Breast epithelium (tissue), 4 donors: ENCODE results near the gene TPRKB. TPM values are rescaled to one million over a fixed set of nuclear protein-coding genes. Genes with fewer than 3 reads are reported as not detected.
"Not testable (repeated sequence)": the region's sequence is repeated elsewhere in the genome, so short reads cannot be mapped to it uniquely, and the experiment has no call there.

Source experiments
- DNase-seq, 2 donors: peaks; one replicate each; pipeline ENCODE4 v3.0.0-alpha.2; 2019; ENCODE audit warnings: low spot score in 2 of 2
- H3K27ac ChIP-seq, 2 donors: fragments of 200-600 bp; sonication (generic) in 1 of 2; one replicate each; pipeline ENCODE4 v1.5.1; 2016 to 2019; ENCODE audit warnings: mild to moderate bottlenecking in 1 of 2
- H3K27me3 ChIP-seq, 2 donors: fragments of 200-600 bp; sonication (generic) in 1 of 2; one replicate each; pipeline versions ENCODE4 v1.5.1 to v1.6.0; 2017 to 2019; ENCODE audit warnings: control low read depth in 1 of 2, mild to moderate bottlenecking in 1 of 2
- H3K36me3 ChIP-seq: fragments of 200-600 bp; one replicate; pipeline ENCODE4 v1.5.1; 2019
- H3K4me1 ChIP-seq, 2 donors: fragments of 200-600 bp; sonication (generic); one replicate each; pipeline ENCODE4 v1.5.1; 2016 to 2019; ENCODE audit warnings: control low read depth in 1 of 2
- H3K4me3 ChIP-seq, 3 donors: fragments of 200-600 bp; sonication (generic); 1 replicate in 2 of 3; 2 replicates in 1 of 3; pipeline ENCODE4 v1.5.1; 2016 to 2019; ENCODE audit warnings: mild to moderate bottlenecking in 3 of 3, moderate library complexity in 2 of 3
- H3K9me3 ChIP-seq, 2 donors: fragments of 200-600 bp; sonication (generic) in 1 of 2; one replicate each; pipeline ENCODE4 v1.5.1; 2016 to 2019; ENCODE audit warnings: control low read depth in 1 of 2
- POLR2A ChIP-seq: fragments of 450-650 bp; IDR thresholded peaks from one replicate; pipeline ENCODE4 v1.6.1; 2016; ENCODE audit warnings: antibody characterized with exemption, mild to moderate bottlenecking, moderate library complexity
- POLR2AphosphoS5 ChIP-seq, 3 donors: sonication (generic); formaldehyde crosslinking; IDR thresholded peaks; one replicate each; pipeline ENCODE4 v1.6.1; 2017; ENCODE audit warnings: antibody characterized with exemption in 3 of 3
- intact Hi-C: fragments of 100-400 bp; cut with DNase I; formaldehyde crosslinking; loops from one replicate; pipeline ENCODE4 v1.15.1; 2023; ENCODE audit warnings: low total_unique reads
- total RNA-seq, 3 donors: library from RNA; depleted of rRNA; stranded (reverse); fragments of >200 nt; gene quantifications; one replicate each; pipeline ENCODE4 v1.1.0, GENCODE V29; 2016
- TF ChIP-seq, protein P1 (sequence below), 3 donors: fragments of 450-650 bp; IDR thresholded peaks; one replicate each; pipeline ENCODE4 v1.5.1; 2016 to 2017; ENCODE audit warnings: antibody characterized with exemption in 3 of 3, mild to moderate bottlenecking in 3 of 3, moderate library complexity in 3 of 3

TPRKB gene
- total RNA-seq, 3 donors from 2014 or later = 25.2 to 41.4 (median 32.8) TPM

DNA sequence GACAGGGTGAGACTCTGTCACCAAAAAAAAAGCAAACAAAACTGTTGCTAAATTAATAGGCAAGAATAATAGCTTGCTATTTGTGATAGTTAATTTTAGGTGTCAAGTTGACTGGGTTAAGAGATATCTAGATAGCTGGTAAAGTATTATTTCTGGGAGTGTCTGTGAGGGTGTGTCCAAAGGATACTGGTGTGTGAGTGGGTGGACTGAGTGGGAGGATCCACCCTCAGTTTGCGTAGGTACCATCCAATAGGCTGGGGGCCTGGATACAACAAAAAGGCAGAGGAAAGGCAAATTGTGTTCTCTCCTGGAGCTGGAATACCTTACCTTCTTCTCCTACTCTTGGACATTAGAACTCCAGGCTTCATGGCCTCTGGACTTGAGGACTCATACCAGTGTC lies 27.8 kb upstream of the TPRKB start:
- H3K4me3 ChIP-seq = no peak overlapping the region
- no peaks in the 10 kb centered on the region for H3K36me3 ChIP-seq
- TF ChIP-seq POLR2A (no peak), POLR2AphosphoS5 (IDR thresholded peaks at IDR 0.05) (no peak)
- TF ChIP-seq, protein P1, sequence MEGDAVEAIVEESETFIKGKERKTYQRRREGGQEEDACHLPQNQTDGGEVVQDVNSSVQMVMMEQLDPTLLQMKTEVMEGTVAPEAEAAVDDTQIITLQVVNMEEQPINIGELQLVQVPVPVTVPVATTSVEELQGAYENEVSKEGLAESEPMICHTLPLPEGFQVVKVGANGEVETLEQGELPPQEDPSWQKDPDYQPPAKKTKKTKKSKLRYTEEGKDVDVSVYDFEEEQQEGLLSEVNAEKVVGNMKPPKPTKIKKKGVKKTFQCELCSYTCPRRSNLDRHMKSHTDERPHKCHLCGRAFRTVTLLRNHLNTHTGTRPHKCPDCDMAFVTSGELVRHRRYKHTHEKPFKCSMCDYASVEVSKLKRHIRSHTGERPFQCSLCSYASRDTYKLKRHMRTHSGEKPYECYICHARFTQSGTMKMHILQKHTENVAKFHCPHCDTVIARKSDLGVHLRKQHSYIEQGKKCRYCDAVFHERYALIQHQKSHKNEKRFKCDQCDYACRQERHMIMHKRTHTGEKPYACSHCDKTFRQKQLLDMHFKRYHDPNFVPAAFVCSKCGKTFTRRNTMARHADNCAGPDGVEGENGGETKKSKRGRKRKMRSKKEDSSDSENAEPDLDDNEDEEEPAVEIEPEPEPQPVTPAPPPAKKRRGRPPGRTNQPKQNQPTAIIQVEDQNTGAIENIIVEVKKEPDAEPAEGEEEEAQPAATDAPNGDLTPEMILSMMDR (IDR thresholded peaks at IDR 0.05) = no peak
- no peak overlapping the region for H3K27ac ChIP-seq
- no peaks in the 10 kb centered on the region for H3K4me1 ChIP-seq
- intact Hi-C loops = no loop called here
- DNase-seq = no peak
- no peaks in the 10 kb centered on the region for H3K9me3 ChIP-seq
- no peaks in the 10 kb centered on the region for H3K27me3 ChIP-seq

DNA sequence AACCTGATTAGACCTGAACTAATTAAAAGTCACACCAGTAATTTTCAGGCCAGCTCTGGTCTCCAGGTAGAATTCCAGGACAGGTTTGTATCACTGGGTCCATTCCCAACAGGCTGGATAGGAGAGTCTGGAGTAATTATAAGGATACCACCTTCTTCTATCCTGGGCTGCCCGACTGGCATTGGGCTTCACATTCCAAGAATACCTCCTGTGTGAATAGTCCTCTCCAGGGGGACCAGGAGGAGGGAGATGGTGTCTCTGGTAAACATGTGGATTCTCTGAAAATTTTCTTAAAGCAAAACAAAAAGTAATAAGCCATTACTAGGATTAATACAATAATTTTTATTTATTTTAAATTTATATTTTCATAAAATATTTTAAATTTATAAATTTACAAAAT lies 25.4 kb upstream of the TPRKB start:
- Histone ChIP-seq H3K27me3 (no peaks in the 10 kb centered on the region), H3K4me3 (no peak overlapping the region), H3K4me1 (no peaks in the 10 kb centered on the region), H3K36me3 (no peaks in the 10 kb centered on the region), H3K9me3 (no peaks in the 10 kb centered on the region), H3K27ac (no peak overlapping the region)
- no peak for TF ChIP-seq POLR2AphosphoS5 (IDR thresholded peaks at IDR 0.05)
- TF ChIP-seq POLR2A = no peak
- TF ChIP-seq, protein P1 (IDR thresholded peaks at IDR 0.05) = no peak
- intact Hi-C loops = no loop called here
- no peak for DNase-seq

DNA sequence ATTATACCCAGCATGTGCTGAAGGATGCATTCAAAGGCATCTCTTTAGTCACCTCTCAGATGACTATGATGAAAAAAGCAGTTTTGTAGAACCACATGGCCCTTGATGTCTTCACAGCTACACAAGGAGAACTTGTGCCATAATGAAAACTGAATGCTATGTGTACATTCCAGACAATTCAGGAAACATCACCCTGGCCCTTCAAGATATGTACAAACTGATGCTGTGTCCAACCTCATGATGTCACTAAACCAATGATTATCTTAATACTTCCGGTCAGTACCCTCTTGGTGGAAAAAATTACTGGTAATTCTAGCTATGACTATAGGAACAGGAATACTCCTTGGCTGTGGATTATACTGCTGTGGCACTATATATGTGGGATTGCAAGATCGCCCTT lies 22.8 kb upstream of the TPRKB start:
- Histone ChIP-seq H3K9me3 (no peaks in the 10 kb centered on the region), H3K4me3 (no peak overlapping the region), H3K4me1 (no peaks in the 10 kb centered on the region), H3K27me3 (no peaks in the 10 kb centered on the region), H3K36me3 (no peaks in the 10 kb centered on the region), H3K27ac (no peak overlapping the region)
- intact Hi-C loops = no loop called here
- no peak for DNase-seq
- TF ChIP-seq POLR2AphosphoS5 (IDR thresholded peaks at IDR 0.05) = no peak
- TF ChIP-seq, protein P1 (IDR thresholded peaks at IDR 0.05) = no peak

DNA sequence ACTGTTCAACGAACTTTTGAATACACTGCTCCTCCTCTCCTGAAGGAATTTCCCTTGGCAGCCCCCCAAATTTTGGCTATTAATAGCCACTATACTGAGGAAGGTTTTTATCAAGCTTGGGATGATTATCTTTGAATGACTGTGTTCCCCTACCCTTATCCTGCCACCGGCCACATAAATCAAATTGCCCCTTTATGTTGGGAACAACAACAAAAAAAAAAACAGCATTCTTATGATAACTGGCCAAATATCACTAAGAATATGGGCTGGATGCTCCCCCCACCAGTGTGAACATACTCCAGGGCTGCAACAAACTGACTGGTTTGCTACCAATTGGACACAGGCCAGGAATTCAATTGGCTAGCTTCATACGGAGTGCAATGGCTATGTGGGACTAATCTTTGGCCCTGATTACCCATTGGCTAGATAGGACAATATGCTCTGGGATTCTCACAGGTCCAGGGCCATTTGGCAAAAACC lies 22.2 kb upstream of the TPRKB start:
- intact Hi-C loops = no loop called here

DNA sequence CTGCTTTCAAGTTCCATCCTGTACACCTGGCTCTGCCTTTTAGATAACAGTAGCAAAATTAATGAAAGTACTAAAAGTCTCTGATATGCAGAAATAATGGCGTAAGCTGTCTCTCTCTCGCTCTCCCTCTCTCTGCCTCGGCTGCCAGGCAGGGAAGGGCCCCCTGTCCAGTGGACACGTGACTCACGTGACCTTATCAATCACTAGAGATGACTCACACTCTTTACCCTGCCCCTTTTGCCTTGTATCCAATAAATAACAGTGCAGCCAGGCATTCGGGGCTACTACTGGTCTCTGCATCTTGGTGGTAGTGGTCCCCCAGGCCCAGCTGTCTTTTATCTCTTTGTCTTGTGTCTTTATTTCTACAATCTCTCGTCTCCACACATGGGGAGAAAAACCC lies 17.2 kb upstream of the TPRKB start:
- H3K36me3 ChIP-seq, DNase-seq, H3K27me3 ChIP-seq, H3K4me1 ChIP-seq, H3K9me3 ChIP-seq, H3K27ac ChIP-seq, H3K4me3 ChIP-seq, intact Hi-C loops: not testable (repeated sequence)

More for the DNA sequence above, 22.2 kb upstream of the TPRKB start:
- Histone ChIP-seq H3K4me3 (no peak overlapping the region), H3K27me3 (no peaks in the 10 kb centered on the region), H3K9me3 (no peaks in the 10 kb centered on the region), H3K36me3 (no peaks in the 10 kb centered on the region), H3K4me1 (no peaks in the 10 kb centered on the region), H3K27ac (no peak overlapping the region)
- no peak for DNase-seq
- no peak for TF ChIP-seq POLR2AphosphoS5 (IDR thresholded peaks at IDR 0.05)
- no peak for TF ChIP-seq POLR2A
- TF ChIP-seq, protein P1 (IDR thresholded peaks at IDR 0.05) = no peak

DNA sequence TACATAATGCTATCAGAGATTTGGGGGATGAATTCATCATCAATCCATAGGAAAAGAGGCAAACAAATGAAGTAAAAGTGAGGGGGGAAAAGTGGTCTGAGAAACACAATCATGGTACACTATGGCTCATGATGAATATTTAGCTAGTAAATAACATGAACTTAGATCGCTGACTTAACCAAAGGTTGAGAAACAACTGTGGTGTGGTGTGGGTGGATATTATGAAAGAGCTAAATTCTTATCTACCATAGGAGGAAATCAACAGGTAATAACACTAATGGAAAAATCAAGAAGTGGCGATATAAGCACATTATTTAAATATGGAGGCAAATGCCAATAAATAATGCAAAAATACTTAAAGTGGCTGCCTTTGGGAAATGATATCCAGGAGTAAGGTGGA lies 12.2 kb upstream of the TPRKB start:
- intact Hi-C loops = no loop called here

More for the DNA sequence above, 12.2 kb upstream of the TPRKB start:
- Histone ChIP-seq H3K9me3 (no peaks in the 10 kb centered on the region), H3K4me1 (no peaks in the 10 kb centered on the region), H3K4me3 (no peak overlapping the region), H3K36me3 (no peaks in the 10 kb centered on the region), H3K27ac (no peak overlapping the region), H3K27me3 (no peaks in the 10 kb centered on the region)
- no peak for DNase-seq
- TF ChIP-seq POLR2AphosphoS5 (IDR thresholded peaks at IDR 0.05) (no peak), POLR2A (no peak)
- TF ChIP-seq, protein P1 (IDR thresholded peaks at IDR 0.05) = no peak
